ENCODE measurements around the gene SLFN12.
"Not testable (repeated sequence)": the region's sequence is repeated elsewhere in the genome, so short reads cannot be mapped to it uniquely, and the experiment has no call there.

SLFN12 gene

DNA sequence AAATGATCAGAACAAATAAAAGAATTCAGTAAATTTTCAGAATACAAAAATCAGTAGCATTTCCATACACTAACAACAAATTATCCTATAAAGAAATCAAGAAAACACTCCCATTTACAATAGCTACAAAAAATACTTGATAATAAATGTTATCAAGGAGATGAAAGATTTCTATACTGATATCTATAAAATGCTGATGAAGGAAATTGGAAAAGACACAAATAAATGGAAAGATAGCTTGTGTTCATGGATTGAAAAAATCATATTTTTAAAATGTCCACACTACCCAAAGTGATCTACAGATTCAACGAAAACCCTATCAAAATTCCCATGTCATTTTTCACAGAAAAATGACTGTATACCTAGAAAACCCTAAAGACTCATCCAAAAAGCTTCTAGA is 18.1 kb downstream of the SLFN12 start:
- DNase-seq (ENCODE audit: low read depth in 2 of 2) = no peak

DNA sequence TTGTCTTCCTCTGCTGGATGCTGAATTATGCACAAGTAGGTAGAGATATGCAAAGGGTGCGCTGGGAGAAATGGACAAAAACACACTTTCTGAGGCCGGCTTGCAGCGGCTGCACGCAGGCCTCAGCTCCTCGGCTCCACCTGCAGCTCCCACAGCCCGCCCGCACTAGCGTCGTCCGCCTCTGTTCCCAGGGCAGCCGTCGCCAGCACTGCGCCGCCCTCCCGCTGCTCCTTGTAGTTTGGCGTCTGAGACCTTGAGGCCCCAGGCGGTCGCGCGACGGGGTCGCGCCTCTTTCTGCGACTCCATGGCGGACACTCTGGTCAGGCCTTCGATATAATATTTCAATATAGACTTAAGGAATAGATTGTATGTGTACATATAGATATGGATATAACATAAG is 24.8 kb downstream of the SLFN12 start:
- DNase-seq (ENCODE audit: low read depth in 2 of 2) = no peak

DNA sequence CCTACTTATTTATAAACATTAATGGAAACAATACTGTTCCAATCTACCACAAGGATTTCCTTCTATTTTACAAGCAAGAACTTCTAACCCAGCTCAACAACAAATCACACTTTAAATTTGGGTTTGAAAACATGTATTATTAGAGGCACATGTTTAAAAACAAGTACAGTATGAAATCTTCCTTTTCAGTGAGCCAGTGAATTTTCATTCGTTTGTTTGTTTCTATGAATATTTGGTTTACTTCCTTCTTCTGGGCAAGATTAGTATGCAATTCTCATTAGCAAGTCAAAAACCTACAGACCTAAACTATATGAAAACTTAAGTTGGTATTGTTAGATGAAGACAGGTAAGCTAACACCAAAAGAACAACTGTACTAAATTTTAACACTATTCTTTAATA is 25.7 kb downstream of the SLFN12 start:
- no peak for DNase-seq (ENCODE audit: low read depth in 2 of 2)

DNA sequence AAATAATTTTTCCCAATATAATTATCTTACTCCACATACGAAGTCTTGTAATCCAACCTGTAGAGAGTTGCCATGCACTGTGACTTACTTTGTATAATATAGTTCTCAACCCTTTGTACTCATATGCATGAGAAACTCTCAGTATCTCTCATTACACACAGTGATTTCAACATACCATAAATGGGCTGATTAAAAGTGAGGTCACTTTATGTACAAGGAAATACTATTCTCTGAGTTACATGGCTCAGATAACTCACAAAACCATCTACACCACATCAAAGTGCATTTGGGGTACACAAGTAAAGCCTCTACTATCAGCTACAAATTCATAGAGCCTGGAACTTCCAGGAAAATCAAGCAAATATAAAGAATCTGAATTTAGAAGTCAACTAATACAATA is 27.9 kb downstream of the SLFN12 start:
- no peak for DNase-seq (ENCODE audit: low read depth in 2 of 2)

DNA sequence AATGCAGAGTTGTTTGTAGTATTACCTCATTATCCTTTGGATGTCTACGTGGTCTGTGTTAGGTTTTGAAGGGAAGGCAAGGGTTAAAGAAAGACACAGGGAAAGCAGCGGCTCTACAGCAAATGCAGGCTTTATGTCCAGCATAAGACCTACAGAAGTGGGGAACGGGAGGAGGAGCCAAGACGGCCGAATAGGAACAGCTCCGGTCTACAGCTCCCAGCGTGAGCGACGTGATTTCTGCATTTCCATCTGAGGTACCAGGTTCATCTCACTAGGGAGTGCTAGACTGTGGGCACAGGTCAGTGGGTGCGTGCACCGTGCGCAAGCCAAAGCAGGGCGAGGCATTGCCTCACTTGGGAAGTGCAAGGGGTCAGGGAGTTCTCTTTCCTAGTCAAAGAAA is 38.5 kb downstream of the SLFN12 start:
- not testable (repeated sequence) for DNase-seq (ENCODE audit: low read depth in 2 of 2)

DNA sequence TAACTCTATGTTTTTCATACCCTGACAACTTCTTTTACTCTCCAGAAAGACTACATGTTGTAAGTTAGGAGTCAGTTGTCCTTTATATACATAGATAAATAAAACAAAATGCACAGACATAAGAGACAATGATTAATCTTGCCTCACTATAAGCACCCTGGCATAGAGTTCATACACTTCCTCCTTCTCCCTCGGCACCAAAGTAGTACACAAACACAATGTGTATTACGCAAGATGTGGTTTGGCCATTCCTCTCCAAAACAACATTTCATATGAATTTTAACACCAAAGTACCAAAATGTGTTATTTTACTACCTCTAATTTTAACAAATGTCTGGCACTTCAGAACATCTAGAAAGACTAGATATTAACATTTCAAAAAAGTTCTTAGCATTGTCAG is 41.6 kb downstream of the SLFN12 start:
- no peak for DNase-seq (ENCODE audit: low read depth in 2 of 2)

DNA sequence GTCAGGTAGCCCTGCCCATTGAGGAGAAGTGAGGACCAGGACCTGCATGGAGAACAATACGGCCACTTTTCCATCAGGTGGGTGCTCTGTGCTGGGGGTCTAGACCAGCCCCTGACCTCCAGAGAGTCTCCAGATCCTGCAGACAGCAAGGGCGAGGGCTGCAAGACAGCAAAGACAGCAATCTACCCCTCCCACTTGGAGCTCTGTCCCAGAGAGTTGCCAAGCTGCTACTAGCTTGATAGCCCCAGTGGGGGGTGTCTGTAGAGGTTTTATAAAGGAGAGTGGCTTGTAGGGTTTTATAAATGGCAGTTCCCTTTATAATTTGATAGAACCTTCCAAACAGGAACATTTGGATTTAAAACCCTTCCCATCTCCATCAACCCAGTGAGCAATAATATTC is 42.1 kb downstream of the SLFN12 start:
- no peak for DNase-seq (ENCODE audit: low read depth in 2 of 2)

DNA sequence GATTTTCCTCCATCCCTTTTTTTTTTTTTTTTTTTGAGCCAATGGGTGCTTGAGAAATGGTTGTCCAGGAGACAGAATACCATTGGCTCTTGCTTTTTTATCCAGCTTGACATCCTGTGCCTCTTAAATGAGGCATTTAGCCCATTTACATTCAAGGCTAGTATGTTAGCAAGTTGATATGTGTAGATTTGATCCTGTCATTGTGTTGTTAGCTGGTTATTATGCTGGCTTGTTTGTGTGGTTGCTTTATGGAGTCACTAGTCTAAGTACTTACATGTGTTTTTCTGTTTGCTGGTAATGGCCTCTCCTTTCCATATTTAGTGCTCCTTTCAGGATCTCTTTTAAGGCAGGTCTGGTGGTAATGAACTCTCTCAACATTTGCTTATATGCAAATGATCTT is 44.8 kb downstream of the SLFN12 start:
- DNase-seq (ENCODE audit: low read depth in 2 of 2) = no peak

DNA sequence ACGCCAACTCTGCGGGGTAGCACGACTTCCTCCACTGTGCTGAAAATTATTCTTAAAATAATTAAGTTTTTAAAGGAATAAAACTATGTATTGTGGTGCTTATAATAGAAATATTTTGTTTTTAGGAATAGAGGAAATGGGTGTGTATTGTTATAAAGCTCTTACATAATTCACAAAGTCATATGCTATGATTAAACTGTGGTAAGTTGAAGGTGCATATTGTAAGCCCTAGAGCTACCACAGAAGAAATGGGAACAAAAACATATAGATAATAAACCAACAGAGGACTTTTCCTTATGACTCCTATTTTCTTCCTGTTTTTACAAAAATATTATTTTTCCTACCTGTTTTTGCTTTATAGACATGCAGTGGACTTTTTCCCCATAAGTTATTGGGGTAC is 54.6 kb downstream of the SLFN12 start:
- no peak for DNase-seq (ENCODE audit: low read depth in 2 of 2)

DNA sequence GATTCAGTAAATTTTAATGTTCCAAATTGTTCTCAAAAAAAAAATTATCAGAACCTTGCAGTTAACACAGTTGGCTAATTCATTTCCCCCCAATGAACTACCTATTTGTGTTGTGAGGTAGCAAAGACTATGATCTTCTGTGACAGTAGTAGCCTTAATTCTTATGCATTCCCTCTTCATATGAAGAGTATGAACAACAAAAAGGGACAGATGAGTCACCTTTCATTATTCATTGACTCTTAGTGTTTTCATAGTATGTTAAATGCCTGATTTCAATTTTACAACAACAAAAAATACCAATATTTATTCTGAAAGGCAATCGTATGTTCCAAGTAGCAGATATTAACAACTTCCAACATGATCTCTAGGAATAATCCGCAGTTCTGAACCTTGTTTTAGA is 55.2 kb downstream of the SLFN12 start:
- DNase-seq (ENCODE audit: low read depth in 2 of 2) = no peak

DNA sequence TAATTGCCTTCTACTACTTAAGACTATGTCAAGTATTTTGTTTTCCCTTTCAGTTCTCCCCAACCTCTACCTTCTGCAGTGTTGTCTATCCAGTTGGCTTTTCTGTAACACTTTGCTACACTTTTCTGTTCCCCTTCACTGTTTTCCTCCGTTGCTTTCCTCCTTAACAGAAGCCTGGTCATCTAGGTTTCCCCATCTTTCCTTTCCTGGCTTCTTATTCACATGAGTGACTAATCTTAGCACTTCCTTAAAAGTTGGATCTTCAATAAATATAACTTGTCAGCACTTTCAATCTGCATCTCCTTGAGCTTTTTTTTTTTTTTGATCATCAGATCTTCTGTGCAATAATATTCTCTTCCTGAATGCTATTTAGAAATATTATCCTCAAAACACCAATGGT is 56.1 kb downstream of the SLFN12 start:
- no peak for DNase-seq (ENCODE audit: low read depth in 2 of 2)

DNA sequence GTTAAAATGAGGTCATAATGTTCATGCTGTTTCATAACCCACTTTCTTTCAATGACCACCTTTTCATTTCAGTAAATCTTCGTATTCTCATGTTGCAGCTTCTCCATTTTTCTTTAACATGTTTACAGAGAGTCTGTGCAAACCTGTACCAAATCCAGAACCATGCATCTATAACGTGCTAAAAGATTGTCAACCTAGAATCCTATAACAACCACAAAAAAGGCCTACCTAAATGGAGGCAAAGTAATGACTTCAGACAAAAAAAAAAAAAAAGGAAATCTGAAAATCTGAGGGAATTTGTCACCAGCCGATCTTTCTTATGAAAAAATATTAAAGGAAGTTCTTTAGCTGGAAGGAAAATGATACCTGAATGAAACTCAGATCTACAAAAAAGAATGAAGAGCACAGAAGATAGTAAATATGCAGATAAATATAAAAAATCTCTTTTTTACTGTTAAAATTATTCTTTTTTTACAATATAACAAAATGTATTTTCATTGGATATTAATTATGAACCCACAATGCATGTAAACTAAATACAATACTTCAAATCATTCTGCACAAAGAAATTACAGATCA is 57.4 kb downstream of the SLFN12 start:
- no peak for DNase-seq (ENCODE audit: low read depth in 2 of 2)

DNA sequence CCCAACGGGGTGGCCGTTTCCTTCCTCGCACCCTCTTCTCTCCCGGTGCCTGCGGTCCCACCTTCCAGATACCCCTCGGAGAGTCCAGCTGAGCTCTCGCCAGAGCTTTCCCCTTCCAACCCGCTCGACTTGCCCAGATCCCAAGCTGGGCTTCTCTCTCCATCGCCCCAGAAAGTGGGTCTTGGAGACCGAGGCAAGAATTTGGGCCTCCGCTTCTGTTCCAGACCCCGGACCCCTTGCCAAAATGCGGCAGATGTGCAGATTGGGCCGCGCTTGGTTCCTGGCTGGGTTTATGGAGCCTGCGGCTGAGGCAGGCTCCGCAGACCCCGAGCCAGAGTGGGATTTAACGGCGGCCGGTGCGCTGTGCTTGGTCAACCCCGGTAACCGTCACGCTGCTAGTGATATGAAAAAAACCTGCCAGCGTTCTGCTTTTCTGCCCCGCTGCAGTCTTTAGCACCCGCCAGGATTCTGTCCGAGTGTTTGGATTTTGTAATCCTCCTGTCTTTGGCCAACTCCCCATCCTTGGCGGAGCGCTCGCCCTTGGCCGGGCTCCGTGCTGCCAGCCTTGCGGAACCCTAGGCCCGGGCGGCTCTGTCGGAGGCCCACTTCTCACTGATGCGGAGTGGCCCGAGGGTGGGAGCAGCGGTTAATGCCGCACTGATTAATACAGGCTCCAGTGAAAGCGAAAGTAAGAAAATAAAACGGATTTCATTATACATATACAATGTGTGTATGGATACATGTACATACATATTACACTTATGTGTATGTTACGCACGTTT is 58.1 kb downstream of the SLFN12 start:
- DNase-seq (ENCODE audit: low read depth in 2 of 2) = peak in 1 of 2 experiments; percentile 35

DNA sequence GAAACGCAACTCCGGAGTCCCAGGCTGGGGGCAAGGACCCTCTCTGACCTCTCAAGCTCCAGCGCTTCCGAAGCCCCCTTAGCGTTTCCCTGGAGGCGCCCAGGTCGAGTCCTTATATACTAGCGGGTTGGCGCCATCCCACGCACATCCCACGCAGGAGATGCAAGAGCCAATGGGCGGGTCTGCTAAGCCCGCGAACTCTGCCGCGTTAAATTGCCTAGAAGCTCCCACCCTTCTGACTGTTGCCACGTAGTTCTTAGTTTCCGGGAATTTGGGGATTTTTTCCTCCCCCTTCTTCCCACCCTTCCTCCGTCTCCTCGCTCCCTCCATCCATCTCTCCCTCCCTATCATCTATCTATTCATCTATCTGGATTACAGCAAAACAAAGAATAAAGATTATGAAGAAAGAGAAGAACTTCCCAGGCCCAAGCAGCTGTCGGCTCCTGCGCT is 58.7 kb downstream of the SLFN12 start, which contains the start of gene SLFN11:
TSS of gene SLFN11 (minus strand) at position 88 of the 450 bp plus-strand sequence. CDS start 9,814 bp downstream, outside the sequence.
- DNase-seq (ENCODE audit: low read depth in 2 of 2) = peak; percentile 74 to 90

DNA sequence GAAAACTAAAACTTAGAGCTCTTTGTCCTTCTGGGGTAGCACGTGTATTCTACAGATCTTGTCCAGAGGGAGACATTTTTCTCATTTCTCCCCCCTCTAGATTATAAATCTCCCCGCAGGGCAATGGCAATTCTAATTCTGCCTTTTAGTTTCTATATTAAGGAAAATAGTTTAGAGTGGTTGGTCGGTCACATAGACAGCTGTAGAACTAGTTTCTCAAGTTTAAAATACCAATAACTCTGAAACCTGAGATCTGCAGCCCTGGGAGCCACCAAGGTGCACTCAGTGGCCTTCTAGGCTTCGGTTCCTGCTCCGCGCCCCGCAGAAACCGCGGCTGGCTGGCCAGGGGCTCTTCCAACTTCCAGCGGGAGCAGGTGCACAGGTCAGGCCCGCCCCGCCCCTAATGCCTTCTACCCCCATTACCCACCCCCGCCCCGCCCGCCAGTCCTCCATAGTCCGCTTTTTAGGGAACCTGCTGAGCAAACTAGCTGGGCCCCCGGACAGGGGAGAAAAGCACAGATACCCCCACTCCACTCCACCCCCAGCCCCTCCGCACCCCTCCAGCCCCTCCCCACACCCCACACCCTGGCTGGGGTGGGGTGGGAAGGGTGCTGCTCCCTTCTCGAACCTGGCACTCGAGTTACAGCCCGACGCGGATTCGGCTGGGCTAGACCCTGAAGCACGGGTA is 59.3 kb downstream of the SLFN12 start:
- DNase-seq (ENCODE audit: low read depth in 2 of 2) = no peak

DNA sequence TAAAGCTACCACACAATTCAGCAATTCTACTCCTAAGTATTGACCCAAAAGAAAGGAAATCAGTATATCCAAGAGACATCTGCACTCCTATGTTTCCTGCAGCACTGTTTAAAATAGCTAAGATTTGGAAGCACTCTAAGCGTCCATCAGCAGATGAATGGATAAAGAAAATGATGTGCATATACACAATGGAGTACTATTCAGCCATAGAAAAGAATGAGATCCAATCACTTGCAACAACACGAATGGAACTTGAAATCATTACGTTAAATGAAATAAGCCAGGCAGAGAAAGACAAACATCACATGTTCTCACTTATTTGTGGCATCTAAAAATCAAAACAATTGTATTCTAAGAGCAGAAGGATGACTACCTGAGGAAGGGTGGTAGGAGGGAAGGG is 60.4 kb downstream of the SLFN12 start:
- no peak for DNase-seq (ENCODE audit: low read depth in 2 of 2)

DNA sequence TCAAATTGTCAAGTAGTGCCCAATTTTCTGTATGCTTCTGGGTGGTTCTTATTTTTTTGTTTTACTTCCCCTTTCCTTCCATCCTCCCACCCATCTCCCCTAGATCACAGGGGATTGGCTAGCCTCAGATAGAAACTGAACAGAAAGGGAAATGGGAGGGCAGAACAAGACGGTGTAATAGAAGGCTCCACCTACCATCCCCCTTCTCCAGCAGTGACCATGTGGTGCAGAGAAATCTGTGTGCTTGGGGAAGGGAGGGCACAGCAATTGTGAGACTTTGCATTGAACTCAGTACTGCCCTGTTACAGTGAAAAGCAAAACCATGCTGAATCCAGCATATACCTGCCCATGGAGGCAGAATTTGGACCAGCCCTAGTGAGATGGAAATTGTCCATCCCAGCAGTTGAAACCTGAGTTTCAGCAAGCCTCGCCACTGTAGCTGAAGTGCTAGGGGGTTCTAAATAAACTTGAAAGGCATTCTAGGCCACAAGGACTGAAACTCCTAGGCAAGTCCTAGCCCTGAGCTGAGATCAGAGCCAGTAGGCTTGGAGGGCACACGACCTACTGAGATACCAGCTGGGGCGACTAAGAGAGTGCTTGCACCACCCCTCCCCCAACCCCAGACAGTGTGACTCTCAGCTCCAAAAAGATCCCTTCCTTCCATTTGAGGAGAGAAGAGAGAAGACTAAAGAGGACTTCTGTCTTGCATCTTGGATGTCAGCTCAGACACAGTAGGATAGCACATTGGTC is 64.0 kb downstream of the SLFN12 start:
- no peak for DNase-seq (ENCODE audit: low read depth in 2 of 2)

DNA sequence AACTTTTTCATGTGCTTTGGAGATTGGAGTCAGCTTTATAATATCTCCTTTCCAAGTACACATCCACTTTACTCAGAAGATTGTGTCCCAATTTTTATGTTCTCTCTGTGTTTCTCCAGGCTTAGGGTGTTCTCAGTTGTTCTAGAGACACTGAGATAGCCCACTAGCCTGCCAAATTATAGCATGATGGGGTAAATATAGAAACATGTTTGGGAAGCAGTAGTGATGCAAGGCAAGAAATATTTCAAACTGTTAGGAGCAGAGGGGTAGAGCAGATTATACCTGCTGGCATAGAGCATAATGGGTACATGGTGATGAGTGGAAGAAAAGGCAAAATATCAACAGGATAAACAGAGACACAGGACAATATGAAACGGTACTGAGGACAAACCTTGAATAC is 71.3 kb downstream of the SLFN12 start:
- no peak for DNase-seq (ENCODE audit: low read depth in 2 of 2)

All from stimulated activated CD4-positive, alpha-beta T cell treated with anti-CD3 and anti-CD28 coated beads, Interleukin-12 subunit alpha, Interleukin-12 subunit beta, amount 100 ng/mL, for 24 hours (primary cell).